ENCODE results near the gene ZNF283. TPM values are rescaled to one million over a fixed set of nuclear protein-coding genes. Genes with fewer than 3 reads are reported as not detected.

Gene ZNF283
- total RNA-seq, 1 donor, result 29.8 TPM

DNA sequence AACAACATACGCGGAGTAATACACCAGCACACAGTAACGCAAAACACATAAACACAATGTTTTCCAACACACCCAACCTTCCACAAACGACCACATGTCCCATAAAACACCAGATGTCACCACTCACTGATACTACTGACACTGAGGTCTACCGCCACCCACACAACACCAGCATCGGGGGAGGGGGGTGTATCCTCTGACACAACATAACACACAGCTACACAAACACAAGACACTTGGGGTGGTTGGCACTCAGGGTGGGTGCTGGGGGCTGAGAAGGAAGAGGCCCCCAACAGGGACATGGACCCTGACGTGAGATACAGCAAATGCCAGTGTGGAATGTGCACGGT, 44.8 kb upstream of the ZNF283 start:
- no peak overlapping the region for H3K4me3 ChIP-seq (ENCODE audit: low read depth, low read length)
- no peak for DNase-seq (ENCODE audit: low read depth)
- TF ChIP-seq, protein P1, sequence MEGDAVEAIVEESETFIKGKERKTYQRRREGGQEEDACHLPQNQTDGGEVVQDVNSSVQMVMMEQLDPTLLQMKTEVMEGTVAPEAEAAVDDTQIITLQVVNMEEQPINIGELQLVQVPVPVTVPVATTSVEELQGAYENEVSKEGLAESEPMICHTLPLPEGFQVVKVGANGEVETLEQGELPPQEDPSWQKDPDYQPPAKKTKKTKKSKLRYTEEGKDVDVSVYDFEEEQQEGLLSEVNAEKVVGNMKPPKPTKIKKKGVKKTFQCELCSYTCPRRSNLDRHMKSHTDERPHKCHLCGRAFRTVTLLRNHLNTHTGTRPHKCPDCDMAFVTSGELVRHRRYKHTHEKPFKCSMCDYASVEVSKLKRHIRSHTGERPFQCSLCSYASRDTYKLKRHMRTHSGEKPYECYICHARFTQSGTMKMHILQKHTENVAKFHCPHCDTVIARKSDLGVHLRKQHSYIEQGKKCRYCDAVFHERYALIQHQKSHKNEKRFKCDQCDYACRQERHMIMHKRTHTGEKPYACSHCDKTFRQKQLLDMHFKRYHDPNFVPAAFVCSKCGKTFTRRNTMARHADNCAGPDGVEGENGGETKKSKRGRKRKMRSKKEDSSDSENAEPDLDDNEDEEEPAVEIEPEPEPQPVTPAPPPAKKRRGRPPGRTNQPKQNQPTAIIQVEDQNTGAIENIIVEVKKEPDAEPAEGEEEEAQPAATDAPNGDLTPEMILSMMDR (IDR thresholded peaks at IDR 0.05; ENCODE audit: insufficient read depth, low read depth, low read length), result no peak

DNA sequence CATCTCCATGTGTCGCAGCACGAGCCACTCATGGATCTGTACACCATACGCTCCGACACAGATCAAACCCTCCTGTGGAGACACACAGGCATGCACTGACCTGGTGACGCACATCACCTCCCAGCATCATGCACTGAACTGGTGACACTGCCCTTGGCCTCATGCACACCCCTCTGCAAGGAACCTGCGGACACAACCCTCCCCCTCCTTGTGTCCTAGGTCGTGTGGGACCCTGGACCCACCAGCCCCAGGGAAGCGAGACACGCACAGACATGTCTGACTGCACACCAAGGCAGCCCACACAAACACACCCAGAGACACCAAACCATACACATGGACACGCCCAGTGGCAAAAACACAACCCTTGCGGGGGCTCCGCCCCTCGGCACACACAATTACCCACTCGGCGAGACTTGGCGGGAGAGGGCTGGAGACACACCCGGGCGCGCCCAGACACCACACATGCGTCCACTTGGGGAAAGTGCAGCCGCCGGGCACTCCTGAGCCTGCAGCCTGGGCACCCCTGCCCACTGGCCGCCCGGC, 44.4 kb upstream of the ZNF283 start:
- TF ChIP-seq, protein P1 (IDR thresholded peaks at IDR 0.05; ENCODE audit: insufficient read depth, low read depth, low read length), result no peak
- H3K4me3 ChIP-seq (ENCODE audit: low read depth, low read length), result no peak overlapping the region
- DNase-seq (ENCODE audit: low read depth), result no peak

- TF ChIP-seq, protein P1 (IDR thresholded peaks at IDR 0.05; ENCODE audit: insufficient read depth, low read depth, low read length), result no peak
- no peak overlapping the region for H3K4me3 ChIP-seq (ENCODE audit: low read depth, low read length)
- DNase-seq (ENCODE audit: low read depth), result no peak
These were observed 43.5 kb upstream of the ZNF283 start for GRCh38 chr19:43783636-43784035.

DNA sequence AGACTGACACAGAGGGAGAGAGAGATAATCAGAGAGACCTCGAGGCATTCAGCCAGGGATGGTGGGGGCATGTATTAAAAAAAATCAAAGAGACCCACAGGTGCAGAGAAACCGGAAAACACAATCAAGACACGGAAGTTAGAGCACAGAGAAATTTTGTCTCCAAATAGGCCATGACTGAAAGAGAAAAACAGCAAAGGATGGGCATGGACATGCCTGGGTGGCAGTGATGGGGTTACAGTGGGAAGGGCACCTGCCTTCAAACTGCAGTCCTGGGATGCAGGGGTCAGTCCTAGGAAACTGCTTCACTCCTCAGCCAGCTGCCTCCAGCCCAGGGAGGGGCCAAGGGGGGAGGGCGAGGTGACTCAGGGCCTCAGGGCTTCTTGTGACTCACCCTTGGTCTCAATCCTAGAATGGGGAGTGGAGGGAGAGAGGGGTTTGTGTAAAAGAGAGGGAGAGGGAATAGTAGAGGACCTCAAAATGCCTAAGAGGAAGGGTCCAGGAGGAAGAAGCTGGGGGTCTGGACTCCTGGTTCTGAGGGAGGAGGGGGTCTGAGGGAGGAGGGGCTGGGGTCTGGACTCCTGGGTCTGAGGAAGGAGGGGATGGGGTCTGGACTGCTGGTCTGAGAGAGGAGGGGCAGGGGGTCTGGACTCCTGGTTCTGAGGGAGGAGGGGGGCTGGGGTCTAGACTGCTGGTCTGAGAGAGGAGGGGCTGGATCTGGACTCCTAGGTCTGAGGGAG, 42.7 kb upstream of the ZNF283 start:
- peak; percentile 70 for DNase-seq (ENCODE audit: low read depth)
- TF ChIP-seq, protein P1 (IDR thresholded peaks at IDR 0.05; ENCODE audit: insufficient read depth, low read depth, low read length), result no peak
- H3K4me3 ChIP-seq (ENCODE audit: low read depth, low read length), result no peak overlapping the region

DNA sequence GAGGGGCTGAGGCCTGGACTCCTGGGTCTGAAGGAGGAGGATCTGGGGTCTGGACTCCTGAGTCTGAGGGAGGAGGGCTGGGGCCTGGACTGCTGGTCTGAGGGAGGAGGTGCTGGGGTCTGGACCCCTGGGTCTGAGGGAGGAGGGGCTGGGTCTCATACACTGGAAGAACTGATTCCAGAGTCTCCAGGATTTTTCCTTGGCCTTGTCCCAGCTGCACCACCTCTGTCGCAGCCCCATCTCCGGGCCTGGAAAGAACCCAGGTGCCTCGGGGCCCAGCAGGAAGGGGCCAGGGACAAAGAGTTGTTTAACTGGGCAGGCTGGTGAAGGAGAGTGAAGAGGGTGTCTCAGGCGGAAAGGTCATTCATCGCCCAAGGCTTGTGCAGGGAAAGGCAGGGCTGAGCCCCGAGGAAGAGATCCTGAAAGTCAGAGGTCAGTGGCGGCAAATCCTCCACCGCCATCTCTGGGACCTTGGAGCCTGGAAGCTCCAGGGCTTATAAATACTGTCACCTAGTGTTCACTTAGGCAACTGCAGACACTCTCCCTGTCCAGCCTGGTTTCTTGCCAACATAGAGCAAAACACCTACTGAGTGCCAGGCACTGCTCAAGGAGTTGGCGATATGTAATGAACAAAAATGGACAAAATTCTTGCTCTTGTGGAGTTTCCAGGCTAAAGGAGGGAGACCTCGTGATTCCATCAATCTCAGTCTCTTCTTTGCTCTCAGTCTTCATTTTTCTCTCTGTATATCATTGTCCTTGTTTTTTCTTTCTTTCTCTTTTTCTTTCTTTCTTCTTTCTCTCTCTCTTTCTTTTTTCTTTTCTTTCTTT, 41.9 kb upstream of the ZNF283 start:
- no peak overlapping the region for H3K4me3 ChIP-seq (ENCODE audit: low read depth, low read length)

DNA sequence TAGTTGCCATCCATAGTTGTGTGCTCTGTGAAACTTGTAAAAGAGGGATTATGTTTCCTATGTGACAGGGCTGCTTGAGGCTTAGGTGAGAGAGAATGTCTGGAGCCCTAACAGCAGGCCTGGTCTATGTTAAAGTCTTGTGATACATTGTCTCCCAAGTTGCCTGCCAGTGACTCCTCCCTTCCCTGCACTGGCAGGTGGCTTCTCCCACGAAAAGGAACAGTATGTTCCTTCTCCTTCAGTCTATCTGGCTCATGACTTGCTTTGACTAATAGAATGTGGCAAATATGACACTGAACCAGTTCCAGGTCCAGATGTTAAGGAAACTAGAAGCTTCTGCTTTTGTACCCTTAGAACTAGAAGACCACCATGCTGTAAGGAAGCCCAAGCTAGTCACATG, 40.5 kb upstream of the ZNF283 start:
- H3K4me3 ChIP-seq (ENCODE audit: low read depth, low read length), result no peak overlapping the region
- TF ChIP-seq, protein P1 (IDR thresholded peaks at IDR 0.05; ENCODE audit: insufficient read depth, low read depth, low read length), result no peak
- DNase-seq (ENCODE audit: low read depth), result no peak

More for the DNA sequence above, 41.9 kb upstream of the ZNF283 start:
- TF ChIP-seq, protein P1 (IDR thresholded peaks at IDR 0.05; ENCODE audit: insufficient read depth, low read depth, low read length), result peak; percentile 100
- DNase-seq (ENCODE audit: low read depth), result peak; percentile 72
